Endodermal cell (in vitro differentiated cells): Measurements from ENCODE around the gene AGPAT1. TPM values are rescaled to one million over a fixed set of nuclear protein-coding genes. Genes with fewer than 3 reads are reported as not detected.

Source experiments
- DNase-seq: peaks from one replicate; pipeline ENCODE4 v3.0.0-alpha.2; 2017
- H3K27ac ChIP-seq: 2 replicates; pipeline ENCODE4 v1.5.1; 2013; ENCODE audit warnings: mild to moderate bottlenecking, low read depth, low read length, moderate library complexity
- H3K27me3 ChIP-seq: 2 replicates; pipeline ENCODE4 v1.6.1; 2013; ENCODE audit warnings: mild to moderate bottlenecking, low read length, moderate library complexity; ENCODE audit not compliant: insufficient read depth, control insufficient read depth, poor library complexity, severe bottlenecking
- H3K36me3 ChIP-seq: 2 replicates; pipeline ENCODE4 v1.7.0; 2013; ENCODE audit warnings: mild to moderate bottlenecking, low read length, moderate library complexity; ENCODE audit not compliant: control insufficient read depth, insufficient read depth
- H3K4me1 ChIP-seq: one replicate; pipeline ENCODE4 v1.7.0; 2013; ENCODE audit warnings: low read length; ENCODE audit not compliant: control insufficient read depth, insufficient read depth
- H3K4me3 ChIP-seq: 2 replicates; pipeline ENCODE4 v1.5.1; 2013; ENCODE audit warnings: mild to moderate bottlenecking, low read length, moderate library complexity
- H3K9ac ChIP-seq: 2 replicates; pipeline ENCODE4 v1.6.1; 2013; ENCODE audit warnings: mild to moderate bottlenecking, low read length, moderate library complexity; ENCODE audit not compliant: poor library complexity, severe bottlenecking; ENCODE audit errors: extremely low read depth
- H3K9me3 ChIP-seq: 2 replicates; pipeline ENCODE4 v1.6.1; 2013; ENCODE audit warnings: mild to moderate bottlenecking, low read length, moderate library complexity; ENCODE audit not compliant: control insufficient read depth
- H3K27ac Mint-ChIP-seq: 2 replicates; pipeline ENCODE4 v1.8.0; 2020; ENCODE audit warnings: mixed read lengths
- H3K27me3 Mint-ChIP-seq: 2 replicates; pipeline ENCODE4 v1.8.0; 2021; ENCODE audit warnings: mild to moderate bottlenecking, mixed read lengths; ENCODE audit not compliant: insufficient read depth
- H3K36me3 Mint-ChIP-seq: 2 replicates; pipeline ENCODE4 v1.8.0; 2020; ENCODE audit warnings: low read depth, mixed read lengths
- H3K4me1 Mint-ChIP-seq: 2 replicates; pipeline ENCODE4 v1.8.0; 2020; ENCODE audit warnings: mixed read lengths
- H3K4me3 Mint-ChIP-seq: 2 replicates; pipeline ENCODE4 v1.8.0; 2020; ENCODE audit warnings: mild to moderate bottlenecking, moderate library complexity, mixed read lengths
- H3K9me3 Mint-ChIP-seq: 2 replicates; pipeline ENCODE4 v1.8.0; 2020; ENCODE audit warnings: mild to moderate bottlenecking, mixed read lengths
- WGBS, 2 experiments: methylation state at CpG; one replicate each; pipeline versions ENCODE4 v1.1.5 to v1.1.7; 2013; ENCODE audit warnings: missing lambda C conversion rate in 2 of 2, mixed read lengths in 1 of 2; ENCODE audit not compliant: insufficient coverage in 1 of 2, insufficient read length in 1 of 2; 5-methylcytosine and 5-hydroxymethylcytosine counted together
- long read RNA-seq, 4 experiments: library from polyadenylated mRNA in 2 of 4; library from RNA in 1 of 4; library from capped mRNA in 1 of 4; stranded (forward) in 3 of 4; unstranded in 1 of 4; transcript quantifications; one replicate each; pipeline ENCODE4 v2.0.0, GENCODE V29; 2020 to 2021; ENCODE audit warnings: inconsistent platforms in 1 of 4
- polyA plus RNA-seq, 2 experiments: library from polyadenylated mRNA; stranded (reverse); fragments of 50-300 nt; gene quantifications; one replicate each; pipeline ENCODE4 v1.2.3, GENCODE V29; 2013
- total RNA-seq, 2 donors: library from RNA; stranded (reverse); fragmentation: NEBNext Ultra II Directional in 1 of 2; extraction: Animal tissue kit (Norgen Biotek cat#: 25700) in 1 of 2; gene quantifications; 2 replicates in 1 of 2; 3 replicates in 1 of 2; pipeline ENCODE4 v1.2.1, GENCODE V29; 2021
- TF ChIP-seq, protein P1 (sequence below): fragments of 200-600 bp; sonication (generic); conservative IDR thresholded peaks from 2 replicates; pipeline ENCODE4 v1.5.0; 2021; ENCODE audit warnings: antibody characterized with exemption, mild to moderate bottlenecking

Gene AGPAT1, protein sequence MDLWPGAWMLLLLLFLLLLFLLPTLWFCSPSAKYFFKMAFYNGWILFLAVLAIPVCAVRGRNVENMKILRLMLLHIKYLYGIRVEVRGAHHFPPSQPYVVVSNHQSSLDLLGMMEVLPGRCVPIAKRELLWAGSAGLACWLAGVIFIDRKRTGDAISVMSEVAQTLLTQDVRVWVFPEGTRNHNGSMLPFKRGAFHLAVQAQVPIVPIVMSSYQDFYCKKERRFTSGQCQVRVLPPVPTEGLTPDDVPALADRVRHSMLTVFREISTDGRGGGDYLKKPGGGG
- total RNA-seq, result 100 to 1,000 TPM; 124 to 147 TPM
- 126 TPM for polyA plus RNA-seq (2013, experiment 1 of 2)
- 113 TPM for polyA plus RNA-seq (2013, experiment 2 of 2)
- long read RNA-seq, experiment 1, transcript AGPAT1-202 (7 exons, 2,017 nt), result minor isoform, 6 of 91 reads
- long read RNA-seq, experiment 1, transcript AGPAT1-203 (7 exons, 2,234 nt), result major isoform, 29 of 91 reads
- long read RNA-seq, experiment 1, partial matches to known transcripts, result 27 of 91 reads
- long read RNA-seq, experiment 1, other reads (novel, unspliced or antisense), result 26 of 91 reads
- long read RNA-seq, experiment 2, transcript AGPAT1-206 (7 exons, 2,496 nt), result minor isoform, 44 of 180 reads
- long read RNA-seq, experiment 2, transcript AGPAT1-203 (7 exons, 2,234 nt), result major isoform, 92 of 180 reads
- long read RNA-seq, experiment 2, partial matches to known transcripts, result 18 of 180 reads
- long read RNA-seq, experiment 2, other reads (novel, unspliced or antisense), result 21 of 180 reads
- long read RNA-seq, experiment 3, transcript AGPAT1-206 (7 exons, 2,496 nt), result minor isoform, 16 of 174 reads
- long read RNA-seq, experiment 3, transcript AGPAT1-202 (7 exons, 2,017 nt), result minor isoform, 5 of 174 reads
- long read RNA-seq, experiment 3, transcript AGPAT1-203 (7 exons, 2,234 nt), result major isoform, 75 of 174 reads
- long read RNA-seq, experiment 3, partial matches to known transcripts, result 17 of 174 reads
- long read RNA-seq, experiment 3, other reads (novel, unspliced or antisense), result 59 of 174 reads
- long read RNA-seq, experiment 4, transcript AGPAT1-206 (7 exons, 2,496 nt), result minor isoform, 14 of 76 reads
- long read RNA-seq, experiment 4, transcript AGPAT1-203 (7 exons, 2,234 nt), result major isoform, 31 of 76 reads
- long read RNA-seq, experiment 4, transcript AGPAT1-202 (7 exons, 2,017 nt), result minor isoform, 12 of 76 reads
- long read RNA-seq, experiment 4, partial matches to known transcripts, result 1 of 76 reads
- long read RNA-seq, experiment 4, other reads (novel, unspliced or antisense), result 14 of 76 reads

DNA sequence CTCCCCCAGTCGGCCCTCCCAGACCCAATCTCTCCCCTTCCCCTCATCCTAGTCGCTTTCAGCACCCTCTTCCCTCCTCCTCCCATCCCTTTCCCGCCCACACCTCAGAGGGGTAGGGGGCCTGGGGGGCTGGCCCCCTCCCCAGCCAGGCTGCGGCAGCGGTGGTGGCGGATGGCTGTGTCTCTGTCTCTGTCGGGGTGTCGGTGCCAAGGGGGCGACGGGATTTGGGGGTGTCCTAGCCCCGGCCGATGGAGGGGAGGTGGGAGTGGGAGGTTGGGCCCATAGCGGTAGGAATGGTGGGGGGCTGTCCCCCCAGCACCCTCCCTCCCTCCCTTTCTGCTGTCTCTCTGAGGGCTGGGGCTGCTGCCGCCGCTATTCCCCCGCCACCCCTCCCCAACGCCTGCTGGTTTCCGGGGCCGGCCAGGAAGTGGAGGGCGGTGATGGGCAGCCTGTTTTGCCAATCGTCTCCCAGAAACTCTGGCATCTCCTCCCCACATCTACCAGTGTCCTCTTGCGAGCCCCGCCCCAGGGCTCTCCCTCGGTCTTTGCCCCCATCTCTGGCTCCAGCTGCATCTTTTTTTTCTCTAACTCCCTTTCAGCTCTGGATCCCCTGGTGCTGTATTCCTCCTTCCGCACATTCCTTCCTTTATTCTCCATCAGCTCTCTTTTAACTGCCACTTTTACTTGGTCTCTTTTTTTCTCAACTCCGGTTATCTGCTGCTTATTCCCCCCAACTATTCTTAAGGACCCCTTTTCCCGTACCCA, at the start of gene AGPAT1:
TSS of gene AGPAT1 (minus strand) at position 374 of the 765 bp plus-strand sequence. CDS start 4,588 bp downstream, outside the sequence.
- H3K4me3 ChIP-seq, result peak within 1 kb of the TSS; percentile 97
- H3K4me1 ChIP-seq, result no peaks in the 10 kb centered on the region
- H3K9ac ChIP-seq, result peak within 1 kb of the TSS; percentile 84
- Mint-ChIP-seq H3K27me3 (no peaks in the 10 kb centered on the region), H3K27ac (peak within 1 kb of the TSS; percentile 98), H3K4me3 (peak within 1 kb of the TSS; percentile 78), H3K36me3 (peaks cover 25% of the 10 kb centered on the region), H3K4me1 (peaks cover 44% of the 10 kb centered on the region), H3K9me3 (no peaks in the 10 kb centered on the region)
- H3K36me3 ChIP-seq, result peaks cover 22% of the 10 kb centered on the region
- peak; percentile 99 for DNase-seq
- 1 to 2% methylated on average over 10 to 23 of the region's 27 CpGs for WGBS, 2 experiments
- no peaks in the 10 kb centered on the region for H3K9me3 ChIP-seq
- H3K27ac ChIP-seq, result peak within 1 kb of the TSS; percentile 98
- TF ChIP-seq, protein P1, sequence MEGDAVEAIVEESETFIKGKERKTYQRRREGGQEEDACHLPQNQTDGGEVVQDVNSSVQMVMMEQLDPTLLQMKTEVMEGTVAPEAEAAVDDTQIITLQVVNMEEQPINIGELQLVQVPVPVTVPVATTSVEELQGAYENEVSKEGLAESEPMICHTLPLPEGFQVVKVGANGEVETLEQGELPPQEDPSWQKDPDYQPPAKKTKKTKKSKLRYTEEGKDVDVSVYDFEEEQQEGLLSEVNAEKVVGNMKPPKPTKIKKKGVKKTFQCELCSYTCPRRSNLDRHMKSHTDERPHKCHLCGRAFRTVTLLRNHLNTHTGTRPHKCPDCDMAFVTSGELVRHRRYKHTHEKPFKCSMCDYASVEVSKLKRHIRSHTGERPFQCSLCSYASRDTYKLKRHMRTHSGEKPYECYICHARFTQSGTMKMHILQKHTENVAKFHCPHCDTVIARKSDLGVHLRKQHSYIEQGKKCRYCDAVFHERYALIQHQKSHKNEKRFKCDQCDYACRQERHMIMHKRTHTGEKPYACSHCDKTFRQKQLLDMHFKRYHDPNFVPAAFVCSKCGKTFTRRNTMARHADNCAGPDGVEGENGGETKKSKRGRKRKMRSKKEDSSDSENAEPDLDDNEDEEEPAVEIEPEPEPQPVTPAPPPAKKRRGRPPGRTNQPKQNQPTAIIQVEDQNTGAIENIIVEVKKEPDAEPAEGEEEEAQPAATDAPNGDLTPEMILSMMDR, result no peak
- no peaks in the 10 kb centered on the region for H3K27me3 ChIP-seq

DNA sequence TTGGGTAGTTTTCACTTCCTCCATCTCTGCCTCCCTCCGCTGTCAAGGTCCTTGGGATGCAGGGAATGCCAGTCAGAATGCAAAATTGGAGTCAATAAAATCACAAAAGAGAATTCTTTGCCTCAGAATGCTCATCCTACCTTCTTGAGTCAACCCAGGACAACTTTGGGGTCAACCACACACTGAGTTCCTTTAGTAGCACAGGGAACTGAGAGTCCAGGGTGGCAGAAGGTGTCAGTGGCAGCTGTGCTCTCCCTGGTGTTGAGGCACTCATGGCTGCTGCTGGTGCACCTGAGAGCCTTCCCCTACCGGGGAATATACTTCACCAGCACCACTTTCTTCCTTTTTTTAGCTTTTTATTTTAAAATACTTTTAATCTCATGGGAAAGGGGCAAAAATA, 48.8 kb upstream of the AGPAT1 start:
- H3K27ac Mint-ChIP-seq, result no peak overlapping the region
- Histone ChIP-seq H3K9me3 (no peaks in the 10 kb centered on the region), H3K27ac (no peak overlapping the region), H3K36me3 (no peaks in the 10 kb centered on the region), H3K4me3 (no peak overlapping the region), H3K27me3 (peaks cover 38% of the 10 kb centered on the region), H3K9ac (no peak overlapping the region), H3K4me1 (no peaks in the 10 kb centered on the region)
- H3K4me1 Mint-ChIP-seq, result peaks cover 9% of the 10 kb centered on the region
- no peak overlapping the region for H3K4me3 Mint-ChIP-seq
- WGBS, 2 experiments, result 87 to 100% methylated on average over 1 to 2 of the region's 2 CpGs
- DNase-seq, result no peak
- TF ChIP-seq, protein P1, result no peak
- no peaks in the 10 kb centered on the region for H3K9me3 Mint-ChIP-seq
- H3K36me3 Mint-ChIP-seq, result no peaks in the 10 kb centered on the region
- H3K27me3 Mint-ChIP-seq, result peaks cover 96% of the 10 kb centered on the region
